ENCODE data around the gene VGLL4.

DNA sequence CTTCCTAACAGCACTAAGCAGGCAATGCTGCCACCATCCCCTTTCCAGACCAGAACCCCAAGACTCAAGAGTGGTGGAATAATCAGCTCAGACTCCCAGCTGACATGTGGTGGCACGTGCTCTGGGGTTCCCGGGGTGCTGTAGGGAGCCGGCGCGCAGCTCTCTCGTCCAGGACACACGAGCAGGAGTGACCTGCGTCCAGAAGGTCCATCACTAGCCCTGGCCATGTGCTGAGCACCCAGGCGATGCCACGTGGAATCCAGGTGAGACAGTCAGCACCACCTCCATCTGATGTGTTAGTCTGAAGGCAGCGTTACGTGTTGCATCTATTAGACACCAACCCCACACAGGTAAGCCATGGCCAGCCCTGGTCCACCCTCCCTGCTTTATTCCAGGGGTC, 78.2 kb downstream of the VGLL4 start:
- TF ChIP-seq, protein P1, sequence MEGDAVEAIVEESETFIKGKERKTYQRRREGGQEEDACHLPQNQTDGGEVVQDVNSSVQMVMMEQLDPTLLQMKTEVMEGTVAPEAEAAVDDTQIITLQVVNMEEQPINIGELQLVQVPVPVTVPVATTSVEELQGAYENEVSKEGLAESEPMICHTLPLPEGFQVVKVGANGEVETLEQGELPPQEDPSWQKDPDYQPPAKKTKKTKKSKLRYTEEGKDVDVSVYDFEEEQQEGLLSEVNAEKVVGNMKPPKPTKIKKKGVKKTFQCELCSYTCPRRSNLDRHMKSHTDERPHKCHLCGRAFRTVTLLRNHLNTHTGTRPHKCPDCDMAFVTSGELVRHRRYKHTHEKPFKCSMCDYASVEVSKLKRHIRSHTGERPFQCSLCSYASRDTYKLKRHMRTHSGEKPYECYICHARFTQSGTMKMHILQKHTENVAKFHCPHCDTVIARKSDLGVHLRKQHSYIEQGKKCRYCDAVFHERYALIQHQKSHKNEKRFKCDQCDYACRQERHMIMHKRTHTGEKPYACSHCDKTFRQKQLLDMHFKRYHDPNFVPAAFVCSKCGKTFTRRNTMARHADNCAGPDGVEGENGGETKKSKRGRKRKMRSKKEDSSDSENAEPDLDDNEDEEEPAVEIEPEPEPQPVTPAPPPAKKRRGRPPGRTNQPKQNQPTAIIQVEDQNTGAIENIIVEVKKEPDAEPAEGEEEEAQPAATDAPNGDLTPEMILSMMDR (conservative IDR thresholded peaks at IDR 0.05; ENCODE audit: low read length): no peak
- TF ChIP-seq EZH2phosphoT487 (IDR thresholded peaks at IDR 0.05; ENCODE audit: borderline replicate concordance): no peak

Measured in Loucy (cell line).